CD4-positive, CD25-positive, alpha-beta regulatory T cell (primary cell): Measurements from ENCODE around the gene CCDC157. TPM values are rescaled to one million over a fixed set of nuclear protein-coding genes. Genes with fewer than 3 reads are reported as not detected.

Source experiments
- ATAC-seq, 2 donors: fragments of 150-1000 bp; cut with Tn5 transposase; one replicate each; pipeline ENCODE4 v1.10.0; 2021; ENCODE audit warnings: low read depth in 2 of 2, moderate number of reproducible peaks in 2 of 2, moderate library complexity in 1 of 2
- DNase-seq, 3 donors: peaks; one replicate each; pipeline versions ENCODE4 v3.0.0 to v3.0.0-alpha.2; 2012 to 2022; ENCODE audit warnings: mixed read lengths in 1 of 3
- H3K27ac ChIP-seq: one replicate; pipeline ENCODE4 v1.7.0; 2013; ENCODE audit warnings: mild to moderate bottlenecking, low read length; ENCODE audit not compliant: insufficient read depth, poor library complexity, severe bottlenecking
- H3K27me3 ChIP-seq: one replicate; pipeline ENCODE4 v1.7.0; 2013; ENCODE audit warnings: low read length; ENCODE audit not compliant: control insufficient read depth, insufficient read depth
- H3K36me3 ChIP-seq: one replicate; pipeline ENCODE4 v1.7.0; 2013; ENCODE audit warnings: mild to moderate bottlenecking, low read length, moderate library complexity; ENCODE audit not compliant: control insufficient read depth, insufficient read depth
- H3K4me1 ChIP-seq: 2 replicates; pipeline ENCODE4 v1.7.0; 2013; ENCODE audit warnings: mild to moderate bottlenecking, low read length; ENCODE audit not compliant: insufficient read depth, control insufficient read depth, poor library complexity, severe bottlenecking
- H3K4me3 ChIP-seq: one replicate; pipeline ENCODE4 v1.7.0; 2013; ENCODE audit warnings: low read depth, mild to moderate bottlenecking, low read length, moderate library complexity
- H3K9me3 ChIP-seq, 2 experiments: 1 replicate in 1 of 2; 2 replicates in 1 of 2; pipeline ENCODE4 v1.7.0; 2013; ENCODE audit warnings: low read length in 2 of 2, mild to moderate bottlenecking in 1 of 2, moderate library complexity in 1 of 2; ENCODE audit not compliant: control insufficient read depth in 2 of 2
- H3K27ac Mint-ChIP-seq, 3 donors: one replicate each; pipeline ENCODE4 v1.8.0; 2020 to 2022; ENCODE audit warnings: mild to moderate bottlenecking in 3 of 3, mixed read lengths in 3 of 3, moderate library complexity in 2 of 3
- H3K27me3 Mint-ChIP-seq: one replicate; pipeline ENCODE4 v1.8.0; 2022; ENCODE audit warnings: mild to moderate bottlenecking, mixed read lengths
- H3K36me3 Mint-ChIP-seq: one replicate; pipeline ENCODE4 v1.8.0; 2020; ENCODE audit warnings: mixed read lengths
- H3K4me1 Mint-ChIP-seq, 4 donors: one replicate each; pipeline ENCODE4 v1.8.0; 2020 to 2022; ENCODE audit warnings: mixed read lengths in 4 of 4, mild to moderate bottlenecking in 1 of 4
- H3K4me3 Mint-ChIP-seq, 4 donors: one replicate each; pipeline ENCODE4 v1.8.0; 2020 to 2022; ENCODE audit warnings: mild to moderate bottlenecking in 4 of 4, mixed read lengths in 4 of 4, moderate library complexity in 3 of 4
- H3K9me3 Mint-ChIP-seq, 7 donors: one replicate each; pipeline ENCODE4 v1.8.0; 2020 to 2022; ENCODE audit warnings: mixed read lengths in 7 of 7, mild to moderate bottlenecking in 3 of 7, moderate library complexity in 2 of 7
- polyA plus RNA-seq, 4 donors: library from polyadenylated mRNA; unstranded; fragments of 300-500 nt; fragmentation: Illumina TruSeq; gene quantifications; one replicate each; pipeline ENCODE4 v1.2.3, GENCODE V29; 2021
- total RNA-seq: library from RNA; stranded (reverse); gene quantifications from one replicate; pipeline ENCODE4 v1.2.3, GENCODE V29; 2022

The CCDC157 gene
- total and polyA plus RNA-seq, 5 donors from 2014 or later: 1.3 to 7.1 (median 2.0) TPM

GRCh38 chr22:30312053-30312452 is 44.8 kb upstream of the CCDC157 start:
- DNase-seq (no peak), ATAC-seq (no peak)
- peak overlapping the region; percentile 21 to 78 (median 70) for H3K4me3 Mint-ChIP-seq
- peak overlapping the region; percentile 84 to 99 (median 90) for H3K27ac Mint-ChIP-seq
- Histone ChIP-seq H3K36me3 (no peaks in the 10 kb centered on the region), H3K27me3 (no peaks in the 10 kb centered on the region), H3K4me1 (peaks cover 100% of the 10 kb centered on the region), H3K4me3 (peak overlapping the region; percentile 52), H3K9me3 (no peaks in the 10 kb centered on the region), H3K27ac (peak overlapping the region; percentile 80)
- H3K36me3 Mint-ChIP-seq: peaks cover 37% of the 10 kb centered on the region
- H3K9me3 Mint-ChIP-seq: peaks cover 0 to 2% (median 0%) of the 10 kb centered on the region in 7 donors
- peaks cover 32 to 97% (median 78%) of the 10 kb centered on the region in 4 donors for H3K4me1 Mint-ChIP-seq
- no peaks in the 10 kb centered on the region for H3K27me3 Mint-ChIP-seq

- peak overlapping the region; percentile 59 for H3K27ac ChIP-seq
- no peaks in the 10 kb centered on the region for H3K9me3 ChIP-seq
- H3K27me3 ChIP-seq: no peaks in the 10 kb centered on the region
- H3K4me3 Mint-ChIP-seq: peak overlapping the region; percentile 22 to 74 (median 56)
- DNase-seq (no peak), ATAC-seq (no peak)
- peak overlapping the region; percentile 33 for H3K4me3 ChIP-seq
- peaks cover 0 to 2% (median 0%) of the 10 kb centered on the region in 7 donors for H3K9me3 Mint-ChIP-seq
- H3K36me3 ChIP-seq: peaks cover 1% of the 10 kb centered on the region
- H3K4me1 Mint-ChIP-seq: peaks cover 29 to 97% (median 81%) of the 10 kb centered on the region in 4 donors
- H3K4me1 ChIP-seq: peaks cover 99% of the 10 kb centered on the region
- peak overlapping the region; percentile 57 to 92 (median 81) for H3K27ac Mint-ChIP-seq
- H3K36me3 Mint-ChIP-seq: peaks cover 47% of the 10 kb centered on the region
- H3K27me3 Mint-ChIP-seq: no peaks in the 10 kb centered on the region
These were observed 43.1 kb upstream of the CCDC157 start for GRCh38 chr22:30313527-30314363.

- DNase-seq (peak in 1 of 3 donors; percentile 53), ATAC-seq (peak in 1 of 2 donors; percentile 37)
- Mint-ChIP-seq H3K4me3 (peak overlapping the region; percentile 24 to 74 (median 64)), H3K27ac (peak overlapping the region; percentile 81 to 97 (median 92)), H3K36me3 (peaks cover 51% of the 10 kb centered on the region), H3K27me3 (no peaks in the 10 kb centered on the region), H3K4me1 (peaks cover 30 to 97% (median 88%) of the 10 kb centered on the region in 4 donors), H3K9me3 (peaks cover 0 to 2% (median 0%) of the 10 kb centered on the region in 7 donors)
- Histone ChIP-seq H3K36me3 (peaks cover 9% of the 10 kb centered on the region), H3K27me3 (no peaks in the 10 kb centered on the region), H3K9me3 (no peaks in the 10 kb centered on the region), H3K4me3 (no peak overlapping the region), H3K27ac (peak overlapping the region; percentile 59), H3K4me1 (peaks cover 99% of the 10 kb centered on the region)
These were observed 41.9 kb upstream of the CCDC157 start for GRCh38 chr22:30314915-30315314.

- Histone ChIP-seq H3K9me3 (no peaks in the 10 kb centered on the region), H3K36me3 (peaks cover 19% of the 10 kb centered on the region)
- no peak for DNase-seq
These were observed 40.7 kb upstream of the CCDC157 start for GRCh38 chr22:30315962-30316576.

GRCh38 chr22:30317778-30318177 is 39.0 kb upstream of the CCDC157 start:
- peaks cover 24 to 96% (median 77%) of the 10 kb centered on the region in 4 donors for H3K4me1 Mint-ChIP-seq
- H3K27ac ChIP-seq: no peak overlapping the region
- peaks cover 99% of the 10 kb centered on the region for H3K4me1 ChIP-seq
- H3K27me3 ChIP-seq: no peaks in the 10 kb centered on the region
- H3K4me3 ChIP-seq: no peak overlapping the region
- H3K9me3 ChIP-seq: no peaks in the 10 kb centered on the region
- DNase-seq (no peak), ATAC-seq (no peak)
- H3K27me3 Mint-ChIP-seq: no peaks in the 10 kb centered on the region
- peak overlapping the region in 3 of 4 donors; percentile 60 to 75 (median 71) for H3K4me3 Mint-ChIP-seq
- H3K27ac Mint-ChIP-seq: peak overlapping the region; percentile 81 to 92 (median 89)
- H3K36me3 Mint-ChIP-seq: peaks cover 45% of the 10 kb centered on the region
- H3K36me3 ChIP-seq: peaks cover 24% of the 10 kb centered on the region
- H3K9me3 Mint-ChIP-seq: peaks cover 0 to under 1% (median 0%) of the 10 kb centered on the region in 7 donors

More at GRCh38 chr22:30315962-30316576, 40.7 kb upstream of the CCDC157 start:
- H3K4me3 Mint-ChIP-seq: peak overlapping the region; percentile 50 to 74 (median 54)
- H3K27ac Mint-ChIP-seq: peak overlapping the region; percentile 81 to 97 (median 92)
- peaks cover 28 to 97% (median 87%) of the 10 kb centered on the region in 4 donors for H3K4me1 Mint-ChIP-seq
- no peaks in the 10 kb centered on the region for H3K27me3 Mint-ChIP-seq
- no peak for ATAC-seq
- Histone ChIP-seq H3K4me3 (peak overlapping the region; percentile 2), H3K4me1 (peaks cover 99% of the 10 kb centered on the region), H3K27me3 (no peaks in the 10 kb centered on the region), H3K27ac (peak overlapping the region; percentile 59)
- H3K9me3 Mint-ChIP-seq: peaks cover 0 to 2% (median 0%) of the 10 kb centered on the region in 7 donors
- H3K36me3 Mint-ChIP-seq: peaks cover 48% of the 10 kb centered on the region

- no peaks in the 10 kb centered on the region for H3K27me3 Mint-ChIP-seq
- no peaks in the 10 kb centered on the region for H3K9me3 Mint-ChIP-seq
- H3K4me1 ChIP-seq: peaks cover 99% of the 10 kb centered on the region
- H3K36me3 Mint-ChIP-seq: peaks cover 48% of the 10 kb centered on the region
- H3K27ac Mint-ChIP-seq: peak overlapping the region; percentile 81 to 92 (median 84)
- peak overlapping the region; percentile 54 to 75 (median 70) for H3K4me3 Mint-ChIP-seq
- H3K4me3 ChIP-seq: no peak overlapping the region
- ATAC-seq (no peak), DNase-seq (no peak)
- peaks cover 23 to 97% (median 78%) of the 10 kb centered on the region in 4 donors for H3K4me1 Mint-ChIP-seq
- H3K9me3 ChIP-seq: no peaks in the 10 kb centered on the region
- H3K27me3 ChIP-seq: no peaks in the 10 kb centered on the region
- peaks cover 28% of the 10 kb centered on the region for H3K36me3 ChIP-seq
- peak overlapping the region; percentile 25 for H3K27ac ChIP-seq
These were observed 37.9 kb upstream of the CCDC157 start for GRCh38 chr22:30318799-30319419.

GRCh38 chr22:30320021-30320556 is 36.7 kb upstream of the CCDC157 start:
- no peaks in the 10 kb centered on the region for H3K9me3 Mint-ChIP-seq
- peak overlapping the region in 2 of 3 donors; percentile 81 to 92 for H3K27ac Mint-ChIP-seq
- Histone ChIP-seq H3K4me1 (peaks cover 99% of the 10 kb centered on the region), H3K36me3 (peaks cover 28% of the 10 kb centered on the region), H3K9me3 (no peaks in the 10 kb centered on the region), H3K27me3 (no peaks in the 10 kb centered on the region), H3K27ac (no peak overlapping the region), H3K4me3 (no peak overlapping the region)
- no peaks in the 10 kb centered on the region for H3K27me3 Mint-ChIP-seq
- DNase-seq (no peak), ATAC-seq (no peak)
- H3K36me3 Mint-ChIP-seq: peaks cover 43% of the 10 kb centered on the region
- H3K4me3 Mint-ChIP-seq: peak overlapping the region; percentile 33 to 75 (median 62)
- H3K4me1 Mint-ChIP-seq: peaks cover 19 to 97% (median 81%) of the 10 kb centered on the region in 4 donors
